Mesodermal cell (in vitro differentiated cells): ENCODE data around the gene ALDH1A1.

Experiments used
- H3K27ac ChIP-seq: 2 replicates; pipeline ENCODE4 v1.7.0; 2013; ENCODE audit warnings: mild to moderate bottlenecking, low read depth, low read length, moderate library complexity; ENCODE audit not compliant: severe bottlenecking
- H3K36me3 ChIP-seq: 2 replicates; pipeline ENCODE4 v1.7.1; 2013; ENCODE audit warnings: mild to moderate bottlenecking, low read length, moderate library complexity; ENCODE audit not compliant: control insufficient read depth, insufficient read depth
- H3K4me1 ChIP-seq: one replicate; pipeline ENCODE4 v1.7.1; 2013; ENCODE audit warnings: mild to moderate bottlenecking, low read length; ENCODE audit not compliant: insufficient read depth, control insufficient read depth, poor library complexity, severe bottlenecking
- H3K4me3 ChIP-seq: 2 replicates; pipeline ENCODE4 v1.7.0; 2013; ENCODE audit warnings: low read length, control low read depth, mild to moderate bottlenecking; ENCODE audit not compliant: insufficient read depth, poor library complexity, severe bottlenecking; ENCODE audit errors: extremely low read depth
- H3K9me3 ChIP-seq: 2 replicates; pipeline ENCODE4 v1.7.1; 2013; ENCODE audit warnings: mild to moderate bottlenecking, low read length, moderate library complexity; ENCODE audit not compliant: control insufficient read depth
- WGBS, 2 experiments: methylation state at CpG; one replicate each; pipeline ENCODE4 v1.1.5; 2013; ENCODE audit warnings: missing lambda C conversion rate in 2 of 2; ENCODE audit not compliant: insufficient coverage in 2 of 2; 5-methylcytosine and 5-hydroxymethylcytosine counted together

ALDH1A1 gene

DNA sequence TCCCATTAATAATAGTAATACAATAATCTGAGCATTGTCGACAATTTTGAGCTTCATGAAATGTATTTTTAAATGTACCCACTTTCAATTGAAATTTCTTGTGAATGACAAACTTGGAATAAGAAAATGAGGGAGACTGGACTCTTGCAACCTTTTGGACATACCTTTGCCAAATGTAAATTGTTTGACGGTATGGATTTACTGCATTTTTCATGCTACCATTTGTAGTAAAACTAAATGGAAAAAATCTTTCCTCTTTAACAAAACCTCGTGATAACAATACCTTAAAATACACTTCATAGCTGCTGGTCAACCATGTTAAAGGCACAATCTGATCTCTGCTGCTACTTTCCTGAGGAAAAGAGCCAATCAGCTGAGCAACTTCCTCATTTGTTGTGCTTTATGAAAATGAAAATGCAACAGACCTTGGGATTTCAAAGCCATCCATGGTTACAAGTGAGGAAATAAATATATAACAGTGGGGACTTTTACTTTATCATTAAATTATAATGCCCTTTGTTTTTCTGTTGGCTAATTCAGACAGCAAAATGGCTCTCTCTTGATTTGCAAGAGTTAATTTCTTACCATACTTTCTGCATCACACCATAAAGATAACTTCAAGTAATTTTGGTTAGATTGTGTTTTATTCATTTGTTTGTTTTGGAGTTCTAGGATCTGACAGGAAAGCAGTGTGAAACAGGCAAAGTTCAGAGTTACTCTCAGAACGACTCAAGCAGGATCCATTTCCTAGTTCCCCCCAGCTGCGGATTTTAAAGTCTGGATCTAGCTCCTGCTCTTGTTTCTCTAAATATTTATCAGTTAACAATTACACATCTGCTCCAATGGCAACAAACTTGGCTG lies 1.1 kb downstream of the ALDH1A1 start:
- no peak overlapping the region for H3K27ac ChIP-seq
- no peaks in the 10 kb centered on the region for H3K9me3 ChIP-seq
- WGBS, 2 experiments: 90 to 94% methylated on average over 1 to 4 of the region's 5 CpGs
- H3K36me3 ChIP-seq: no peaks in the 10 kb centered on the region
- no peaks in the 10 kb centered on the region for H3K4me1 ChIP-seq
- no peak overlapping the region for H3K4me3 ChIP-seq

- WGBS, 2 experiments: 89 to 100% methylated on average over 2 to 3 of the region's 7 CpGs
- Histone ChIP-seq H3K4me1 (no peaks in the 10 kb centered on the region), H3K9me3 (no peaks in the 10 kb centered on the region), H3K27ac (no peak overlapping the region), H3K4me3 (no peak overlapping the region), H3K36me3 (no peaks in the 10 kb centered on the region)
These were observed 1.9 kb downstream of the ALDH1A1 start for GRCh38 chr9:72950875-72951442.

GRCh38 chr9:72949918-72950325 lies 2.9 kb downstream of the ALDH1A1 start:
- no peak overlapping the region for H3K4me3 ChIP-seq
- H3K27ac ChIP-seq: no peak overlapping the region
- H3K4me1 ChIP-seq: no peaks in the 10 kb centered on the region
- H3K9me3 ChIP-seq: no peaks in the 10 kb centered on the region
- no peaks in the 10 kb centered on the region for H3K36me3 ChIP-seq
- WGBS, 2 experiments: 97 to 100% methylated on average over 5 to 6 of the region's 7 CpGs

GRCh38 chr9:72949244-72949582 lies 3.6 kb downstream of the ALDH1A1 start:
- no peaks in the 10 kb centered on the region for H3K36me3 ChIP-seq
- H3K9me3 ChIP-seq: no peaks in the 10 kb centered on the region
- no CpG with 5 or more reads among the region's 1 CpG for WGBS, 2 experiments
- no peak overlapping the region for H3K27ac ChIP-seq
- no peak overlapping the region for H3K4me3 ChIP-seq
- no peaks in the 10 kb centered on the region for H3K4me1 ChIP-seq

- Histone ChIP-seq H3K27ac (no peak overlapping the region), H3K4me1 (no peaks in the 10 kb centered on the region), H3K36me3 (no peaks in the 10 kb centered on the region), H3K4me3 (no peak overlapping the region), H3K9me3 (no peaks in the 10 kb centered on the region)
- WGBS, 2 experiments: 93 to 100% methylated on average over 2 to 3 of the region's 6 CpGs
These were observed 4.1 kb downstream of the ALDH1A1 start for GRCh38 chr9:72948575-72949243.

GRCh38 chr9:72947984-72948465 lies 4.8 kb downstream of the ALDH1A1 start:
- H3K27ac ChIP-seq: no peak overlapping the region
- H3K36me3 ChIP-seq: no peaks in the 10 kb centered on the region
- no peaks in the 10 kb centered on the region for H3K9me3 ChIP-seq
- H3K4me1 ChIP-seq: no peaks in the 10 kb centered on the region
- WGBS, 2 experiments: 83 to 94% methylated on average over 1 to 3 of the region's 3 CpGs
- H3K4me3 ChIP-seq: no peak overlapping the region

GRCh38 chr9:72946821-72947220 lies 6.0 kb downstream of the ALDH1A1 start:
- H3K4me3 ChIP-seq: no peak overlapping the region
- no peaks in the 10 kb centered on the region for H3K36me3 ChIP-seq

DNA sequence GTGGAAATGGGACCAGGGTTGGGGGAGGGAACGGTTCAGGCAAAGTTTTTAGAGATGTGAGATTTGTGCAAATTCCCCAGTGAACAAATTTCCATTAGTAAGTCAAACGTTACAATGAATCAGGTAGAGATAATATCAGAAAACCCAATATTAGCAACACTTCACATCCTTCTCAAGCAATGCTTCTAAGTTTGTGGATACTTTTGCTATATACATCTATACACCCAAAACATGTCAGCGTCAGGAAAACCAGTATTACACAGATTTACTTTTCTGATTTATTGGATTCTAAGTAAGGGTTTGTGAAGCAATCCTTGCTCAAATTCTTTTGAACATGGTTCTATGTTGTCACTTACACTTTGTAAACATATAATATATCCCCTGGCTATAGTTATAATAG lies 6.5 kb downstream of the ALDH1A1 start:
- Histone ChIP-seq H3K4me3 (no peak overlapping the region), H3K36me3 (no peaks in the 10 kb centered on the region), H3K27ac (no peak overlapping the region), H3K4me1 (no peaks in the 10 kb centered on the region), H3K9me3 (no peaks in the 10 kb centered on the region)
- no CpG with 5 or more reads among the region's 3 CpGs for WGBS, 2 experiments

More at GRCh38 chr9:72946821-72947220, 6.0 kb downstream of the ALDH1A1 start:
- H3K9me3 ChIP-seq: no peaks in the 10 kb centered on the region
- no peak overlapping the region for H3K27ac ChIP-seq
- no peaks in the 10 kb centered on the region for H3K4me1 ChIP-seq

- H3K9me3 ChIP-seq: no peaks in the 10 kb centered on the region
- H3K4me3 ChIP-seq: no peak overlapping the region
- no peak overlapping the region for H3K27ac ChIP-seq
- 92 to 100% methylated on average over 2 of the region's 3 CpGs for WGBS, 2 experiments
- no peaks in the 10 kb centered on the region for H3K36me3 ChIP-seq
- no peaks in the 10 kb centered on the region for H3K4me1 ChIP-seq
These were observed 7.5 kb downstream of the ALDH1A1 start for GRCh38 chr9:72945391-72945790.

GRCh38 chr9:72943844-72944462 lies 8.9 kb downstream of the ALDH1A1 start:
- Histone ChIP-seq H3K9me3 (no peaks in the 10 kb centered on the region), H3K4me3 (no peak overlapping the region), H3K36me3 (no peaks in the 10 kb centered on the region), H3K27ac (no peak overlapping the region), H3K4me1 (no peaks in the 10 kb centered on the region)
- WGBS, 2 experiments: 93 to 100% methylated on average over 1 of the region's 2 CpGs
